GM12864 (cell line): Measurements from ENCODE around the gene AP1AR.

Source experiments
- DNase-seq: peaks from one replicate; pipeline ENCODE4 v3.0.0-alpha.2; 2011; ENCODE audit warnings: low read depth
- H3K4me3 ChIP-seq: 2 replicates; pipeline ENCODE4 v1.5.1; 2011; ENCODE audit warnings: mild to moderate bottlenecking, low read depth, low read length, control low read depth
- TF ChIP-seq, protein P1 (sequence below): IDR thresholded peaks from 2 replicates; pipeline ENCODE4 v1.5.1; 2011; ENCODE audit warnings: low read depth, mild to moderate bottlenecking, moderate library complexity, low read length, control low read depth, inconsistent platforms; ENCODE audit errors: missing control alignments

Gene AP1AR

GRCh38 chr4:112210777-112211176, 20.8 kb upstream of the AP1AR start:
- DNase-seq: no peak
- H3K4me3 ChIP-seq: no peak overlapping the region
- TF ChIP-seq, protein P1, sequence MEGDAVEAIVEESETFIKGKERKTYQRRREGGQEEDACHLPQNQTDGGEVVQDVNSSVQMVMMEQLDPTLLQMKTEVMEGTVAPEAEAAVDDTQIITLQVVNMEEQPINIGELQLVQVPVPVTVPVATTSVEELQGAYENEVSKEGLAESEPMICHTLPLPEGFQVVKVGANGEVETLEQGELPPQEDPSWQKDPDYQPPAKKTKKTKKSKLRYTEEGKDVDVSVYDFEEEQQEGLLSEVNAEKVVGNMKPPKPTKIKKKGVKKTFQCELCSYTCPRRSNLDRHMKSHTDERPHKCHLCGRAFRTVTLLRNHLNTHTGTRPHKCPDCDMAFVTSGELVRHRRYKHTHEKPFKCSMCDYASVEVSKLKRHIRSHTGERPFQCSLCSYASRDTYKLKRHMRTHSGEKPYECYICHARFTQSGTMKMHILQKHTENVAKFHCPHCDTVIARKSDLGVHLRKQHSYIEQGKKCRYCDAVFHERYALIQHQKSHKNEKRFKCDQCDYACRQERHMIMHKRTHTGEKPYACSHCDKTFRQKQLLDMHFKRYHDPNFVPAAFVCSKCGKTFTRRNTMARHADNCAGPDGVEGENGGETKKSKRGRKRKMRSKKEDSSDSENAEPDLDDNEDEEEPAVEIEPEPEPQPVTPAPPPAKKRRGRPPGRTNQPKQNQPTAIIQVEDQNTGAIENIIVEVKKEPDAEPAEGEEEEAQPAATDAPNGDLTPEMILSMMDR: no peak

DNA sequence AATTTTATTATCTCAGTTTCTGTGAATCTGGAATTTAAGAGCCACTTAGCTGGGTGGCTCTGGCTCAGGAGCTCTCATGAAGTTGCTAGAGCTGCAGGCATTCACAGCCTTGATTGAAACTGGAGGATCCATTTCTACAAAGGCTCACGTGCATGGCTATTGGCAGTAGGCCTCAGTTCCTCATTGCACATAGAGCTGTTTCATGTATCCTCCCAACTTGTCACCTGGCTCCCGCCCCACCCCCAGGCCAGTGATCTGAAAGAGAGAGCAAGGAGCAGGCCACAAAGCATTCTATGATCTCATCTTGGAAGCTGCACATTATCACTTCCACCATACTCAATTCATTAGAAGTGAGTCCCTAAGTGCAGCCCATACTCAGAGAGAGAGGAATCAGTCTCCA, 18.5 kb upstream of the AP1AR start:
- DNase-seq: peak; percentile 44
- TF ChIP-seq, protein P1: no peak

GRCh38 chr4:112213856-112214255, 17.7 kb upstream of the AP1AR start:
- TF ChIP-seq, protein P1: no peak
- H3K4me3 ChIP-seq: no peak overlapping the region
- no peak for DNase-seq

More for the DNA sequence above, 18.5 kb upstream of the AP1AR start:
- H3K4me3 ChIP-seq: no peak overlapping the region

- TF ChIP-seq, protein P1: peak; percentile 17
- DNase-seq: no peak
Observed at GRCh38 chr4:112214390-112215264, 17.0 kb upstream of the AP1AR start.

DNA sequence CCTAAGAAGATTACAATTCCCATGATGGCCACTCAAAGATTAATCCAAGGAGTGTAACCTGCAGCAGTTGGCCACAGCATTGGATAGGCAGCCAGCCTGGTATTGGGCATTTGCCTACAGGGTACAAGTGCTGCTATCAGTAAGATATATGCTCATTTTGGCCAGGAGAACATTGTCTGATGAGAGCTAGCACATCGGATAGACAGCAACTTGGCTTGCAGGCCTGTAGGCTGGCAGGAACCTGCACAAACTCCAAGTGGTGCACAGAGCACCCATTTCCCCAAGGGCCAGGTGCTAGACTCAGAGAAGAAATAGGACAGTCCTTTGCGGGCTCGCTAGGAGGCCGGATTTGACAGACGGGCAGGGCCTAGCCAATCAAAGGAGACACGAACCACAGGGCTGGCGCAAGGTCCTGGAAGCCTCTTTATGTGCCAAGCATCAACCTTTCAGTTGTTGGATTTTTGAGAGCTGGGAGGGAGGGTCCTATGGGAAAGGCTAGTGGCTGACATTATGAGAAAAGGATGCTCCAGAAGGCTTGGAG, 11.7 kb upstream of the AP1AR start:
- TF ChIP-seq, protein P1: no peak
- no peak overlapping the region for H3K4me3 ChIP-seq
- no peak for DNase-seq

More at GRCh38 chr4:112214390-112215264, 17.0 kb upstream of the AP1AR start:
- no peak overlapping the region for H3K4me3 ChIP-seq

DNA sequence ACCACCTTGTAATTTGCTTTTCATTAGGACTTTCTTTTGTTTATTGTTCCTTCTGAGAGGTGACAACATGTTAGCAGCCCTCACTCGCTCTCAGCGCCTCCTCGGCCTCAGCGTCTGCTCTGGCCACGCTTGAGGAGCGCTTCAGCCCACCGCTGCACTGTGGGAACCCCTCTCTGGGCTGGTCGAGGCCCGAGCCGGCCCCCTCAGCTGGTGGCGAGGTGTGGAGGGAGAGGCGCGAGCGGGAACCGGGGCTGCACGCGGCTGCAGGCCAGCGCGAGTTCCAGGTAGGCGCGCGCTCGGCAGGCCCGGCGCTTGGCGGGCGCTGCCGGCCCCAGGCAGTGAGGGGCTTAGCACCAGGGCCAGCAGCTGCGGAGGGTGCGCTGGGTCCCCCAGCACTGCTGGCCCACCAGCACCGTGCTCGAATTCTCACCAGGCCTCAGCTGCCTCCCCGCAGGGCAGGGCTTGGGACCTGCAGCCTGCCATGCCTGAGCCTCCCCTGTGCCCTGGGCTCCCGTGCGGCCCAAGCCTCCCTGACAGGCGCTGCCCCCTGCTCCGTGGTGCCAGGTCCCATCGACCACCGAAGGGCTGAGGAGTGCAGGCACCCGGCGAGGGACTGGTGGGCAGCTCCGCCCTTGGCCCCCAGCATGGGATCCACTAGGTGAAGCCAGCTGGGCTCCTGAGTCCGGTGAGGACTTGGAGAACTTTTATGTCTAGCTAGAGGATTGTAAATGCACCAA, 9.2 kb upstream of the AP1AR start:
- TF ChIP-seq, protein P1: no peak
- no peak overlapping the region for H3K4me3 ChIP-seq
- no peak for DNase-seq
